SK-N-SH treated with all-trans-retinoic acid at 6 μM for 48 hours (cell line): ENCODE measurements around the gene XPO6.

Experiments used
- ATAC-seq: fragments of 200-7000 bp; cut with Tn5 transposase; 3 replicates; pipeline ENCODE4 v1.9.1; 2020; ENCODE audit warnings: mild to moderate bottlenecking, moderate library complexity
- ARNTL ChIP-seq: fragments of 450-650 bp; formaldehyde crosslinking; IDR thresholded peaks from 2 replicates; pipeline ENCODE4 v1.5.0; 2020; ENCODE audit warnings: low read depth, mild to moderate bottlenecking, moderate library complexity, borderline replicate concordance
- BACH2 ChIP-seq: fragments of 250-450 bp; sonication (Bioruptor Pico); IDR thresholded peaks from 2 replicates; pipeline ENCODE4 v1.9.0; 2021; ENCODE audit warnings: mild to moderate bottlenecking, borderline replicate concordance
- CSDC2 ChIP-seq: fragments of 250-450 bp; sonication (Bioruptor Pico); IDR thresholded peaks from 2 replicates; pipeline ENCODE4 v1.5.0; 2020; ENCODE audit warnings: mild to moderate bottlenecking, moderate library complexity
- CSRNP3 ChIP-seq: fragments of 250-450 bp; sonication (Bioruptor Pico); IDR thresholded peaks from 2 replicates; pipeline ENCODE4 v1.5.1; 2021; ENCODE audit warnings: mild to moderate bottlenecking, moderate library complexity
- ESRRG ChIP-seq: fragments of 250-450 bp; sonication (Bioruptor Pico); IDR thresholded peaks from 2 replicates; pipeline ENCODE4 v1.6.1; 2021; ENCODE audit warnings: mild to moderate bottlenecking
- GLIS3 ChIP-seq: fragments of 250-450 bp; sonication (Bioruptor Pico); IDR thresholded peaks from 2 replicates; pipeline ENCODE4 v1.5.0; 2020; ENCODE audit warnings: mild to moderate bottlenecking, moderate library complexity
- ISL1 ChIP-seq: fragments of 250-450 bp; sonication (Bioruptor Pico); IDR thresholded peaks from 2 replicates; pipeline ENCODE4 v2.1.2; 2022; ENCODE audit warnings: mild to moderate bottlenecking, moderate library complexity
- OSR1 ChIP-seq: fragments of 250-450 bp; sonication (Bioruptor Pico); IDR thresholded peaks from 2 replicates; pipeline ENCODE4 v1.8.0; 2022; ENCODE audit warnings: moderate library complexity, mild to moderate bottlenecking, inconsistent platforms
- POU6F1 ChIP-seq: fragments of 250-450 bp; sonication (Bioruptor Pico); IDR thresholded peaks from 2 replicates; pipeline ENCODE4 v1.8.0; 2021; ENCODE audit warnings: low read depth, mild to moderate bottlenecking, moderate library complexity, borderline replicate concordance
- RARB ChIP-seq: fragments of 250-450 bp; sonication (Bioruptor Pico); IDR thresholded peaks from 2 replicates; pipeline ENCODE4 v1.8.0; 2021; ENCODE audit warnings: mild to moderate bottlenecking, moderate library complexity
- SNAI2 ChIP-seq: fragments of 250-450 bp; sonication (Bioruptor Pico); IDR thresholded peaks from 2 replicates; pipeline ENCODE4 v1.5.0; 2020; ENCODE audit warnings: mild to moderate bottlenecking, moderate library complexity
- TCF4 ChIP-seq: fragments of 250-450 bp; sonication (Bioruptor Pico); IDR thresholded peaks from 2 replicates; pipeline ENCODE4 v1.8.0; 2021; ENCODE audit warnings: mild to moderate bottlenecking, moderate library complexity, borderline replicate concordance
- TOX ChIP-seq: fragments of 250-450 bp; sonication (Bioruptor Pico); IDR thresholded peaks from 2 replicates; pipeline ENCODE4 v1.8.0; 2021; ENCODE audit warnings: mild to moderate bottlenecking, moderate library complexity, borderline replicate concordance
- ZC3H10 ChIP-seq: fragments of 250-450 bp; sonication (Bioruptor Pico); IDR thresholded peaks from 2 replicates; pipeline ENCODE4 v1.5.1; 2021; ENCODE audit warnings: mild to moderate bottlenecking, moderate library complexity
- ZFP30 ChIP-seq: fragments of 450-650 bp; formaldehyde crosslinking; IDR thresholded peaks from 2 replicates; pipeline ENCODE4 v1.5.0; 2022; ENCODE audit warnings: mild to moderate bottlenecking, moderate library complexity
- ZNF565 ChIP-seq: fragments of 450-650 bp; formaldehyde crosslinking; conservative IDR thresholded peaks from 2 replicates; pipeline ENCODE4 v1.5.0; 2020; ENCODE audit warnings: low read depth, mild to moderate bottlenecking, moderate library complexity
- ZNF8 ChIP-seq: fragments of 450-650 bp; formaldehyde crosslinking; IDR thresholded peaks from 2 replicates; pipeline ENCODE4 v1.5.0; 2020; ENCODE audit warnings: mild to moderate bottlenecking, moderate library complexity
- TF ChIP-seq, protein P1 (sequence below): fragments of 250-450 bp; sonication (Bioruptor Pico); IDR thresholded peaks from 2 replicates; pipeline ENCODE4 v1.5.0; 2020; ENCODE audit warnings: mild to moderate bottlenecking, moderate library complexity

XPO6 gene

DNA sequence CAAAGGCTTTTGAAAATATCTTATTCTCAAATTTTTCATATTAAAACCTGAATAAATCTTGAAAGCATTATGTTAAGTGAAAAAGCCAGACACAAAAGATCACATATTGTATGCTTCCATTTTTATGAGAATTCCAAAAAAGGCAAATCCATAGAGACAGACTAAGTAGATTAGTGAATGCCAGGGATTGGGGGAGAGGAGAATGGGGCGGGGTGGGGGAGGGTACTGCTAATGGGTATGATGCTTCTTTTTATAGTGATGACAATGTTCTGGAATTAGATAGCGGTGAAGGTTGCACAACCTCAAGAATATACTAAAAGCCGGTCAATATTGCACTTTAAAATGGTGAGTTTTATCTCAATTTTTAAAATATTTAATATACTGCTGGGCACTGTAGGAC, 44.0 kb downstream of the XPO6 start:
- no peak for ATAC-seq
- TF ChIP-seq CSRNP3 (no peak), CSDC2 (CRISPR knock-in tag) (no peak), RARB (CRISPR knock-in tag) (no peak), ARNTL (CRISPR knock-in tag) (no peak), TCF4 (CRISPR knock-in tag) (no peak), ESRRG (no peak), OSR1 (no peak), POU6F1 (CRISPR knock-in tag) (no peak), ZC3H10 (no peak), SNAI2 (CRISPR knock-in tag) (no peak), BACH2 (no peak), GLIS3 (CRISPR knock-in tag) (no peak), ZNF8 (no peak), ISL1 (CRISPR knock-in tag) (no peak), ZNF565 (CRISPR knock-in tag) (no peak), ZFP30 (CRISPR knock-in tag) (no peak), TOX (CRISPR knock-in tag) (no peak)
- TF ChIP-seq, protein P1, sequence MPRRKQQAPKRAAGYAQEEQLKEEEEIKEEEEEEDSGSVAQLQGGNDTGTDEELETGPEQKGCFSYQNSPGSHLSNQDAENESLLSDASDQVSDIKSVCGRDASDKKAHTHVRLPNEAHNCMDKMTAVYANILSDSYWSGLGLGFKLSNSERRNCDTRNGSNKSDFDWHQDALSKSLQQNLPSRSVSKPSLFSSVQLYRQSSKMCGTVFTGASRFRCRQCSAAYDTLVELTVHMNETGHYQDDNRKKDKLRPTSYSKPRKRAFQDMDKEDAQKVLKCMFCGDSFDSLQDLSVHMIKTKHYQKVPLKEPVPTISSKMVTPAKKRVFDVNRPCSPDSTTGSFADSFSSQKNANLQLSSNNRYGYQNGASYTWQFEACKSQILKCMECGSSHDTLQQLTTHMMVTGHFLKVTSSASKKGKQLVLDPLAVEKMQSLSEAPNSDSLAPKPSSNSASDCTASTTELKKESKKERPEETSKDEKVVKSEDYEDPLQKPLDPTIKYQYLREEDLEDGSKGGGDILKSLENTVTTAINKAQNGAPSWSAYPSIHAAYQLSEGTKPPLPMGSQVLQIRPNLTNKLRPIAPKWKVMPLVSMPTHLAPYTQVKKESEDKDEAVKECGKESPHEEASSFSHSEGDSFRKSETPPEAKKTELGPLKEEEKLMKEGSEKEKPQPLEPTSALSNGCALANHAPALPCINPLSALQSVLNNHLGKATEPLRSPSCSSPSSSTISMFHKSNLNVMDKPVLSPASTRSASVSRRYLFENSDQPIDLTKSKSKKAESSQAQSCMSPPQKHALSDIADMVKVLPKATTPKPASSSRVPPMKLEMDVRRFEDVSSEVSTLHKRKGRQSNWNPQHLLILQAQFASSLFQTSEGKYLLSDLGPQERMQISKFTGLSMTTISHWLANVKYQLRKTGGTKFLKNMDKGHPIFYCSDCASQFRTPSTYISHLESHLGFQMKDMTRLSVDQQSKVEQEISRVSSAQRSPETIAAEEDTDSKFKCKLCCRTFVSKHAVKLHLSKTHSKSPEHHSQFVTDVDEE: no peak

GRCh38 chr16:28167221-28167620, 44.5 kb downstream of the XPO6 start:
- no peak for ATAC-seq

More at GRCh38 chr16:28167221-28167620, 44.5 kb downstream of the XPO6 start:
- TF ChIP-seq SNAI2 (CRISPR knock-in tag): no peak
- no peak for TF ChIP-seq POU6F1 (CRISPR knock-in tag)
- TF ChIP-seq CSRNP3: no peak
- no peak for TF ChIP-seq TOX (CRISPR knock-in tag)
- no peak for TF ChIP-seq RARB (CRISPR knock-in tag)
- TF ChIP-seq BACH2: no peak
- TF ChIP-seq ZNF565 (CRISPR knock-in tag): no peak
- no peak for TF ChIP-seq ZNF8
- TF ChIP-seq TCF4 (CRISPR knock-in tag): no peak
